Effector memory CD8-positive, alpha-beta T cell (primary cell): ENCODE measurements around the gene DNAI7.

Experiments
- ATAC-seq: fragments of 150-1000 bp; cut with Tn5 transposase; replicated peaks from 2 replicates; pipeline ENCODE4 v1.10.0; 2021; ENCODE audit warnings: mild to moderate bottlenecking, moderate library complexity
- DNase-seq, 3 experiments: peaks; one replicate each; pipeline ENCODE4 v3.0.0; 2021
- H3K27ac Mint-ChIP-seq, 2 donors: one replicate each; pipeline ENCODE4 v1.8.0; 2022; ENCODE audit warnings: mild to moderate bottlenecking in 2 of 2, mixed read lengths in 2 of 2, moderate library complexity in 2 of 2
- H3K27me3 Mint-ChIP-seq, 2 donors: one replicate each; pipeline ENCODE4 v1.8.0; 2022; ENCODE audit warnings: mixed read lengths in 2 of 2
- H3K36me3 Mint-ChIP-seq: one replicate; pipeline ENCODE4 v1.8.0; 2022; ENCODE audit warnings: mild to moderate bottlenecking, moderate library complexity, mixed read lengths; ENCODE audit not compliant: insufficient read depth
- H3K4me1 Mint-ChIP-seq, 2 donors: one replicate each; pipeline ENCODE4 v1.8.0; 2022; ENCODE audit warnings: low read depth in 2 of 2, mixed read lengths in 2 of 2
- H3K4me3 Mint-ChIP-seq, 2 donors: one replicate each; pipeline ENCODE4 v1.8.0; 2022; ENCODE audit warnings: mild to moderate bottlenecking in 2 of 2, mixed read lengths in 2 of 2, moderate library complexity in 2 of 2
- H3K9me3 Mint-ChIP-seq, 2 donors: one replicate each; pipeline ENCODE4 v1.8.0; 2022; ENCODE audit warnings: mixed read lengths in 2 of 2
- total RNA-seq, 9 experiments: gene quantifications; one replicate each; lab custom pipeline; 2026; lab: John Stamatoyannopoulos, UW

DNAI7 gene, protein sequence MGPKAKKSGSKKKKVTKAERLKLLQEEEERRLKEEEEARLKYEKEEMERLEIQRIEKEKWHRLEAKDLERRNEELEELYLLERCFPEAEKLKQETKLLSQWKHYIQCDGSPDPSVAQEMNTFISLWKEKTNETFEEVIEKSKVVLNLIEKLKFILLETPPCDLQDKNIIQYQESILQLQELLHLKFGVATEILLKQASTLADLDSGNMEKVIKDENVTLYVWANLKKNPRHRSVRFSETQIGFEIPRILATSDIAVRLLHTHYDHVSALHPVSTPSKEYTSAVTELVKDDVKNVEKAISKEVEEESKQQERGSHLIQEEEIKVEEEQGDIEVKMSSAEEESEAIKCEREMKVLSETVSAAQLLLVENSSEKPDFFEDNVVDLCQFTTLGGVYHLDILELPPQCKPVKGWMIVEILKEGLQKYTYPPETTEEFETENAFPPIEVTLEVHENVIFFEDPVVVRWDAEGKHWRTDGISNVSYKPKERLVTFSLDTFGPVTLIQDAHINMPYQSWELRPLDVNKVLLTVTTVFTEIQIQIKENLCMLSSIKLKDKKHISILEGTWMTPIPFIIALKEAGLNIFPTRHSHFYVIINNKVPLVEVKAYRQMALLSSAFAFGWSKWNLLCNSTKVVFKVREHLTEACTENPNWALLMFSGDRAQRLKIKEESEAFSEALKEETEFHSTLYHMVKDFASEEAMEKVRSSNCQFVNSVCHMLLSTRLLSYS
- total RNA-seq: 0 to 2.9 (median 0.11) reads per million in 9 experiments

DNA sequence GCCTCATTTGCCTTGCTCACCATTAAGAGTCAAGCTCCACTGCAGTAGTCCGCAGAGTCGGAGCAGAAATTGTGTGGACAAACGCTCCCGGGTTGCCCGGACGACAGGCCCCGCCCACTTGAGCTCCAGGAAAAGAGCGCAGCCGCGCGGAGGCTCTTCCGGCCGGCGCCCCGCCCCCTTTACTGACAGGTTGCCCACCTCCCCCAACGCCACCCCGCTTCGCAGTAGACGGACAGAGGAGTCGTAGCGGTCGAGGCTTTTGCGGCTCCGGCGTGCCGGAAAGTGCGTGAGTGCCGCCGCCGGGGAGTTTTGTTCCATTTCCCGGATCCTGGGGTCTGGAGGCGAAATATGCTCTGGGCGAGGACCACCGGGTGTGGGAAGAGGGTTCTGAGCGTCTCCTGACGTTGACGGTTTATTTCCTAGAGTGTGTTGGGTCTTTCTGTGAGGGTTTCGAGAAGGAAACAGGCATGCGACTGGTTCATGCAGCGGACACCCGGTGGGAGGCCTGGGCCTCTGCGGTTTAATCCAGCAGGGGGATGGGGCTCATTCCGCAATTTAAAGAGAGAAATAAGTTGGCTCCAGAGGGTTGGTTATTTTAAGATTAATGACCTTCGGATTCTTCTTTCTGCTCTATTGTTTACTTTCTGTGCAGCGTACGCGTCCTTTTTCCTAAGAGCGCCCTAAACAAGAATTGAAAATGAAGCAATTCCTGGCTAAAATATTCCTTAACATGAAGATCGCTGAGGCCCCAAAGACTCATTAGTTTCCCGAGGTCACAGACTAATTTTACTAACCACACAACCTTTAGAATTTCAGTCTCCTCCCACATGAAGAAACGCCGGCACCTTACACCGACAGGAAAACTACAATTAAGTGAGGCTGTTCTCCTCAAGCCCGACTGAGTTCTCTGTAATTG, at the start of gene DNAI7, which contains the start of gene ETFRF1:
DNAI7 (minus strand) TSS at position 105 of the 916 bp plus-strand sequence; CDS start at position 23, 82 bp downstream.
ETFRF1 (plus strand) TSS at position 182 of the 916 bp plus-strand sequence. CDS start 8,720 bp downstream, outside the sequence.
- no peaks in the 10 kb centered on the region for H3K9me3 Mint-ChIP-seq
- H3K27me3 Mint-ChIP-seq: no peaks in the 10 kb centered on the region
- H3K4me3 Mint-ChIP-seq: peak within 1 kb of the TSS; percentile 94 to 99
- H3K36me3 Mint-ChIP-seq: peaks cover 22% of the 10 kb centered on the region
- ATAC-seq (peak; percentile 94), DNase-seq (peak; percentile 97 to 98 (median 97))
- peaks cover 12 to 30% of the 10 kb centered on the region in 2 donors for H3K4me1 Mint-ChIP-seq
- peak within 1 kb of the TSS; percentile 98 to 99 for H3K27ac Mint-ChIP-seq

DNA sequence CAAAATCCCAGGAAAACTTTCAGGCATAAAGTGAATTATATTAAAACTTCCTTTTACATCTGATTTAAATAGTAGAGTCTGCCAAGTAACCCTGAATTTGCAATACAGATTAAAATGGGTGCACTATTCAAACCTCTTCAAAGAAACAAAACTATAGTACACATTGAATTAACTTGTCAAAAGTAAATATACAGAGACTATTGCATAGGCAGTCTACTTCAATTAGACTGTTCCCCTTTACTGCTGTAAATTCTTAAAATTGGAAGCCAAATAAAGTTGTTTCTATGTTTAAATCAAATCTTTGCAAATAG, 48.7 kb upstream of the DNAI7 start:
- no peaks in the 10 kb centered on the region for H3K27me3 Mint-ChIP-seq
- peak overlapping the region in 1 of 2 donors; percentile 77 for H3K27ac Mint-ChIP-seq
- no peak for ATAC-seq
- no peak for DNase-seq
- no peaks in the 10 kb centered on the region for H3K9me3 Mint-ChIP-seq
- H3K4me1 Mint-ChIP-seq: peaks cover 19 to 54% of the 10 kb centered on the region in 2 donors
- no peak overlapping the region for H3K4me3 Mint-ChIP-seq
- H3K36me3 Mint-ChIP-seq: peaks cover 37% of the 10 kb centered on the region

DNA sequence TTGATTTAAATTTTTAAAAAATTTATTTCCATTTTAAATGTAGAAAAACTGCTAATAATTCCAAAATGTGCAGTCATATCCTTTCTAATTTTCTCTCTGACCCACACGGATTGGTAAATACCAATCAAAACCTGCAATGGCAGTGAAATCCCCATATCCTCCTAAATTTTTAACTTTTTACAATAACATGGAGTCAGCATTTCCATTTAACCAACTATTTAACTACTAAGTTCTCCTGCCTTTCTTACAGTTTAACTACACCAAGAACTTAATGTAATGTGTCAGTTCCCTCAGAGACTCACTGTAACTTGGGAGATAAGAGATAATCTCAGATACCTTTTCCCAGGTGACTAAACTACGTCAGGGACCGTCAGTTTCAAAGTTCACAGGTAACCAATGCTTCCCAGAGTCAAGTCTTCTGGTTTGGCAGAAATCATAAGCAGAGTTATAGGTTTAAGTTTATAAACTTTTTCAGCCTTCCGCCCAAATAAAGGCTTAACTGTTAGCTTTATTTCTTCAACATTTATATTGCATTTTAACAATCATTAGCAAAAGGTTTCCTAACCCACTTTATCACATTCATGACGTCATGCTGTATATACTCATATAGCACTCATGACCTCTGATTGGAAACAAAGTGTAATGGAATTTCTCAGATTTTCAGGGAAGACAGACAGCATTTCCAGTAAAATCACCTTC, 48.2 kb upstream of the DNAI7 start:
- H3K4me3 Mint-ChIP-seq: no peak overlapping the region
- H3K36me3 Mint-ChIP-seq: peaks cover 40% of the 10 kb centered on the region
- H3K27me3 Mint-ChIP-seq: no peaks in the 10 kb centered on the region
- DNase-seq: no peak
- no peak overlapping the region for H3K27ac Mint-ChIP-seq
- H3K9me3 Mint-ChIP-seq: no peaks in the 10 kb centered on the region
- peaks cover 17 to 49% of the 10 kb centered on the region in 2 donors for H3K4me1 Mint-ChIP-seq
- no peak for ATAC-seq

DNA sequence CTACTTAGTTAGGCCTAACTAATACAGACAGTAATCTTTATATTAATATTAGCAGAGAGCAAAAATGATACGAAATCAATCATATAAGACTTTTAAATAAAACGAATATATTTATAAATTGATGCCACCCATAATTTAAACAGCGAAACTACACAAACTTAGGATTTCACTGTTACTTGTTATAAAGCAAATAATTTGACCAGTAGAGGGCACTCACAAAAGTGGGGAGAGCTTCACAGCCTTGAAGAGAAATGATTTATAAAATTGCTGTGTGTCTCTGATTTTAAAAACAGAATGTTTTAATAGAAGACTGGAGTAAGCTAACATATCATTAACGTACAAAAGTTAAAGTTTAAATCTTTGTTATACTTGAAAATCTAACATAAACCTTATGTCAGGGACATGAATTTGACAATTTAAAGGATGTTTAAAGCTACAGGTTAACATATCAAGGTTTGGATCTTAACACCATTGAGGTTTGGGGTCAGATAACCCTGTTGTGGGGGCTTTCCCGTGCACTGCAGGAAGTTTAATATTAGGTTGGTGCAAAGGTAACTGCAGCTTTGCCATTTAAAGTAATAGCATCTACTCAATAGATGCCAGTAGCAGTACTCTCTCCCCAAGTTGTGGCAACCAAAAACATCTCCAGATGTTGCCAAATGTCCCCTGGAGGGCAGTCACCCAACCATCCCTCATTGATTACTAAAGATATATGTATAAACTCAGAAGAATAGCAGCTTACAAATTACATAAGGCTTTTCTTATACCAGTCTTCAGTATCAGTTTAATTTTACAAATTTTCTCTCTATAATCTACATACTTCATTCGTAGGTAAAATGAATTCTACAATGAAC, 46.4 kb upstream of the DNAI7 start:
- Mint-ChIP-seq H3K27me3 (no peaks in the 10 kb centered on the region), H3K4me3 (peak overlapping the region in 1 of 2 donors; percentile 7), H3K4me1 (peaks cover 16 to 56% of the 10 kb centered on the region in 2 donors), H3K9me3 (no peaks in the 10 kb centered on the region), H3K27ac (peak overlapping the region in 1 of 2 donors; percentile 36), H3K36me3 (peaks cover 52% of the 10 kb centered on the region)
- peak; percentile 98 for ATAC-seq
- peak; percentile 47 to 58 (median 50) for DNase-seq

DNA sequence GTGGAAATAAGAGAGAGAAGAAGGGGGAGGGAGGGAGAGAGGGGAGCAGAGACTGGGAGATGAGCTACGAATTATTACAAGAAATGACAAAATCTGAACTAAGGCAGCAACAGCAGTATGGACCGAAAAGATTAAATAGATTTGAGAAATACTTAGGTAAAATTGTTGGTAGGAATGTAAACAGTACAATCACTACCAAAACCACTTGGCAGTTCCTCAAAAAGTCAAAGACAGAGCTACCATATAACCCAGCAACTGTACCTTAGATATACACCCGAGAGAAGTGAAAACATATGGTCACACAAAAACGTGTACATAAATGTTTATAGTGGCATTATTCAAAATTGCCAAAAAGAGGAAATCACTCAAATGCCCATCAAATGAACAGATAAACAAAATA, 41.7 kb upstream of the DNAI7 start:
- H3K4me1 Mint-ChIP-seq: peaks cover 10 to 46% of the 10 kb centered on the region in 2 donors
- H3K27ac Mint-ChIP-seq: peak overlapping the region in 1 of 2 donors; percentile 72
- H3K4me3 Mint-ChIP-seq: no peak overlapping the region
- DNase-seq (no peak), ATAC-seq (no peak)
- H3K27me3 Mint-ChIP-seq: no peaks in the 10 kb centered on the region
- H3K36me3 Mint-ChIP-seq: peaks cover 56% of the 10 kb centered on the region
- no peaks in the 10 kb centered on the region for H3K9me3 Mint-ChIP-seq

DNA sequence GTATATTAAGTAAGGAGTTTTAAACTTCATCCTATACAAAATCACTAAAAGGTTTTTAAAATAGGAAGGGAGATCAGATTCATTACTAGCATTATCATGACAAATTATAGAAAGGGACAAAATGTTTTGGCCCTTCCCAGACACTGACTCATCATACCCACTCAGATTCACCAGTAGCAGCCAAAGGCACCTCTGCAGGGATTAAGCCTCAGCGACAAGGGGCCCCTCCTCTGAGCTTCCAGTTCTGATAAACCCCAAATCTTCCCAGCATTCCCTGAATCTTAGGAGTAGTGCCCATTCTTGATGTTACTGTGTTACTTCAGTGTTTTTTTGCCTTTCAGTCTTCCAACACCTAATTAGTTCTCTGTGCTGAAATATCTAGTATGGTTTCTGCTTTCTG, 41.2 kb upstream of the DNAI7 start:
- Mint-ChIP-seq H3K9me3 (no peaks in the 10 kb centered on the region), H3K4me1 (peaks cover 8 to 46% of the 10 kb centered on the region in 2 donors)
- no peak for DNase-seq

DNA sequence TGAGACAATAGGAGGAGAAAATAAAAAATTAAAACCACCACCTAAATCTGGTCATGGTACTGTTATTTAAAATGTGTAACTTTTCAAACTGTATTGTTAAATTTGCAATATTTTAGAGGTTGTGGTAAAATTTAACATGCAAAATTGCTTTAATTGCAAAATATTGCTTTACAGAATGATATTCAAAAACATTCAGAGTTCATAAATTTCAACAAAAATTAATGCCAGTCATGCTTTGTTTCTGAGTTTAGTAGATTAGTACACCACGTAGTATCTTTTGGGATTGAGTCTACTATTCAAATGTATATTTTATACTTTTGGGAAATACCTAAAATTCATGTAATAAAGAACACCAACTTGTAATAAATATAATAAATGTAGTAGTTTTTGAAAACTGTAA, 18.4 kb upstream of the DNAI7 start:
- Mint-ChIP-seq H3K27me3 (no peaks in the 10 kb centered on the region), H3K36me3 (peaks cover 35% of the 10 kb centered on the region), H3K9me3 (no peaks in the 10 kb centered on the region), H3K4me3 (no peak overlapping the region), H3K27ac (peak overlapping the region in 1 of 2 donors; percentile 21), H3K4me1 (peaks cover 2 to 12% of the 10 kb centered on the region in 2 donors)
- no peak for ATAC-seq
- DNase-seq: no peak

More for the DNA sequence above, 41.2 kb upstream of the DNAI7 start:
- Mint-ChIP-seq H3K27ac (peak overlapping the region in 1 of 2 donors; percentile 72), H3K4me3 (no peak overlapping the region), H3K36me3 (peaks cover 55% of the 10 kb centered on the region), H3K27me3 (no peaks in the 10 kb centered on the region)
- ATAC-seq: no peak

DNA sequence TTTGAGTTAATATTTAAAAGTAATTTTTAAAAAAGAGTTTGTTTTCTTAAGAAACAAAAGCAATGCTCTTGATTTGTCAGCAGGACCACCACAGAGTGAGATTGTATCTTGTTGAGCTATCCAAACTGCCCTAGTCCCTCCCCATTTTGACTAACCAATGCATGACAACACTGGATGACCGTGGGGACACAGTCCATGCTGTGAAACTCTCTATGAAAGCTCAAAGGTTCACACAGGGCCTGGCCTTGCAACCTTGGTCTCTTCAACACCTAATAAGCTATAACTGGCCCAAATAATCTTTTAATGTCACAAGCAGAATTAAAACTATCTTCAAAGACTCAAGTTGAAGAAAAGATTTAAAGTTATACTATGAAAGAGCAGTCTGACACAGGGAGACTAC, 13.6 kb upstream of the DNAI7 start:
- DNase-seq: no peak
- Mint-ChIP-seq H3K4me1 (no peaks in the 10 kb centered on the region), H3K27me3 (no peaks in the 10 kb centered on the region), H3K36me3 (peaks cover 29% of the 10 kb centered on the region), H3K27ac (peak overlapping the region in 1 of 2 donors; percentile 74), H3K4me3 (no peak overlapping the region), H3K9me3 (no peaks in the 10 kb centered on the region)
- no peak for ATAC-seq

DNA sequence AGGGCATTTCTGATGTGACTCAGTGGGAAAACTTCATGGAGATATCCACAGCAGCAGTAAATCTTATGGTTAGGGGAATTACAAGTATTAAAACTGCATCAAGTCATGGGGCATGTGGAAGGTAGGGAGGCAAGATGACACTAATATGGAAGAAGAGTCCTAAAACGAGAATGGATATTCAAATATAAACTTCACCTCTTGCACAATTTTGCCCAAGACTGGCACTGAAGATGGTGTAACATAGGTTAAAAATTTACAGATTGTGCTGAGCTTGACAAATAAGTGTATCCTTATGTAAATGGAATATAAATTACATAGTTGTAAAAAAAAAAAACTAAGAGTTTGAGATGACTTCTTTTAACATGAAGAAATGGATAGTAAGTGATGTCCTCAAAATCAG, 12.9 kb upstream of the DNAI7 start:
- Mint-ChIP-seq H3K4me1 (no peaks in the 10 kb centered on the region), H3K4me3 (no peak overlapping the region), H3K27ac (no peak overlapping the region), H3K36me3 (peaks cover 26% of the 10 kb centered on the region), H3K9me3 (no peaks in the 10 kb centered on the region), H3K27me3 (no peaks in the 10 kb centered on the region)
- no peak for ATAC-seq
- no peak for DNase-seq

DNA sequence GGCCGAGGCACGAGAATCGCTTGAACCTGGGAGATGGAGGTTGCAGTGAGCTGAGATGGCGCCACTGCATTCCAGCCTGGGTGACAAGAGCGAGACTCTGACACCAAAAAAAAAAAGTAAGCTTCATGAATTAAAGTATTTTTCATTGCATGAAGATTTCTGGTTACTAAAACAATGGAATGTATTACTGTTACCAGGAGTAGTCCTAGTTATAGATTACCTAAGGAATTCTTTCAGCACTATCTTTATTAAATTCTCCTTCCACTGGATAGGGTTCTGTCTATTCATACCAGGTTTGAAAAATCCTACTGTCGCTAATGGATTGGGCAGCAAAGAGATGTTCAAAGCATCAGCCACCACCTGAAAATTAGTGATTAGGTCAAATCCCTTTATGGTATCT, 12.5 kb upstream of the DNAI7 start:
- Mint-ChIP-seq H3K4me1 (peaks cover 0 to 4% of the 10 kb centered on the region in 2 donors), H3K27me3 (no peaks in the 10 kb centered on the region), H3K9me3 (no peaks in the 10 kb centered on the region), H3K4me3 (no peak overlapping the region), H3K36me3 (peaks cover 26% of the 10 kb centered on the region), H3K27ac (no peak overlapping the region)
- ATAC-seq (no peak), DNase-seq (no peak)

DNA sequence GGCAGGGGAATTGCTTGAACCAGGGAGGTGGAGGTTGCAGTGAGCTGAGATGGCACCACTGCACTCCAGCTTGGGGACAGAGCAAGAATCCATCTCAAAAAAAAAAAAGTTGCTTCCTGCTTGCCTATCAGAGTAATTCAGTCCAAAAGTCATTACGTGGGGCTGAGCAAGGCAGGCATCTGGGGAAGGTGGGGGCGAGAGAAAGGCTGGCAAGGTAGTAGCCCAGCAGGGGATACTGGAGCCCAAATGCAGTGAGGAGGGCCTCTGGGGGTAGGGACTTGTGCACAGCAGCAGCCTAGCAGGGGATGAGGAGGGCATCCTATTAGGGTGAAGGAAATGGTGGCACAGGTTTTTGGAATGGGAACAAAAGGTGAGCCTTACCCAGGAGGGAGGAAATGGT, 7.2 kb upstream of the DNAI7 start:
- Mint-ChIP-seq H3K27me3 (no peaks in the 10 kb centered on the region), H3K4me3 (no peak overlapping the region), H3K36me3 (peaks cover 13% of the 10 kb centered on the region), H3K9me3 (no peaks in the 10 kb centered on the region), H3K4me1 (peaks cover 0 to 23% of the 10 kb centered on the region in 2 donors), H3K27ac (no peak overlapping the region)
- no peak for ATAC-seq
- DNase-seq: no peak

DNA sequence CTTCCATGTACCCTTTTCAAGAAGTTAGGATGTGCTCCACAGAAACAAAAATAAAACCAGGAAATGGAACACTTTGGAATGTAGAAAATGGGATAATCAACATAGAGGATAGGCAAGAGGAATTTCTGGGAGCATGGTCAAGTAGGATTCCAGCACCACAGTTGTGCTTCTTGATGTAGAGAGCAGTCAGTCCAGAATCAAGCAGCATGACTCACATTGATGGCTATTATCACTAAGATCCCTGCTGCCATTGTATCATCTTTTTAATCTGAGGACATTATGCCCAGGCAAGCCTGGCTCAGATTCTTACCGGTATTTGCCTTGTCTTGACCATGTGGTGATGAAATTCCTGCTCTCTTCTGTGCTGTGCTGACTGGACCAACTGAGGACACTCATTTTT, 5.7 kb upstream of the DNAI7 start:
- no peak for DNase-seq
- peak overlapping the region; percentile 59 to 68 for H3K27ac Mint-ChIP-seq
- no peak for ATAC-seq
- H3K9me3 Mint-ChIP-seq: no peaks in the 10 kb centered on the region
- no peaks in the 10 kb centered on the region for H3K27me3 Mint-ChIP-seq
- peaks cover 2 to 29% of the 10 kb centered on the region in 2 donors for H3K4me1 Mint-ChIP-seq
- H3K36me3 Mint-ChIP-seq: peaks cover 8% of the 10 kb centered on the region
- no peak overlapping the region for H3K4me3 Mint-ChIP-seq
